ENCODE results near the gene CHM. TPM values are rescaled to one million over a fixed set of nuclear protein-coding genes. Genes with fewer than 3 reads are reported as not detected.

The CHM gene, protein sequence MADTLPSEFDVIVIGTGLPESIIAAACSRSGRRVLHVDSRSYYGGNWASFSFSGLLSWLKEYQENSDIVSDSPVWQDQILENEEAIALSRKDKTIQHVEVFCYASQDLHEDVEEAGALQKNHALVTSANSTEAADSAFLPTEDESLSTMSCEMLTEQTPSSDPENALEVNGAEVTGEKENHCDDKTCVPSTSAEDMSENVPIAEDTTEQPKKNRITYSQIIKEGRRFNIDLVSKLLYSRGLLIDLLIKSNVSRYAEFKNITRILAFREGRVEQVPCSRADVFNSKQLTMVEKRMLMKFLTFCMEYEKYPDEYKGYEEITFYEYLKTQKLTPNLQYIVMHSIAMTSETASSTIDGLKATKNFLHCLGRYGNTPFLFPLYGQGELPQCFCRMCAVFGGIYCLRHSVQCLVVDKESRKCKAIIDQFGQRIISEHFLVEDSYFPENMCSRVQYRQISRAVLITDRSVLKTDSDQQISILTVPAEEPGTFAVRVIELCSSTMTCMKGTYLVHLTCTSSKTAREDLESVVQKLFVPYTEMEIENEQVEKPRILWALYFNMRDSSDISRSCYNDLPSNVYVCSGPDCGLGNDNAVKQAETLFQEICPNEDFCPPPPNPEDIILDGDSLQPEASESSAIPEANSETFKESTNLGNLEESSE
- total RNA-seq, result 22.4 and 29.7 TPM in 2 replicates

DNA sequence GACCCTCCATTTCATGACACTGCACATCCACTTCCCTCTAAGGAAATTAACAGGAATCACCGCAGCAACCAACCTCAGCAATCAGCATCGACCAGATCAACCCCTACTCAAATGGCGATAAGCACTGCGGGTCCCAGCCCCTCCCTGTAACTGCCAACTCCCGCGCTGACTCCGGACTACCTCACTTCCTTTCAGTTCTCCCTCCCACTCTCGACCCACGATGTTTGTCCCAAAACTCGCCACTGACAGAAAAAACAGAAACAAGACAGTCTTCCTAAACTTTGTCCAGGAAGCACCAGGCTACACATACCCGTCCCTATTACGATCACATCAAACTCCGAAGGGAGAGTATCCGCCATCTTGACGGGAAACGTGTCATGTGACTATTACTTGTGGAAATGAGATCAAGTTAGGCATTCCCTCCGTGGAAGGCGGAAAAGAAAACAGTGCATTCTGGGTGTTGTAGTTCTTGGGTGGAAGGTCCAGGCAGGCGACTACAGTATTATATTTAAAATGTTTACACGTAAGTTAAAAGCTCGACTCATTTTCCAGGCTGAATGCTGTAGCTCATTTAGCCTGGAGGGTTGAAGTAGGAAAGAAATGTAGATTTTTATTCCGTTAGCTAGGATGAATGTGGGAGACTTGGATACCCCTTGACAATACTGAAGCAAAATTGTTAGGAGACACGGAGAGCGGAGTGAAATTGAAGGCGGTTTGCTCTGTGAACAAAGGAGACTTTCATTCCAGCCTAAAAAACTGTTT lies at the start of gene CHM:
Gene CHM (minus strand): TSS at position 385 of the 762 bp plus-strand sequence. CDS start 26 bp downstream, at position 359.

Small RNAs within 50 kb of the gene (small RNA-seq; reads per million reads assigned to genes)
- gene AL022401.1 (not detected), gene MIR361 (7,207 reads per million, percentile 100 among the genes with 10 or more reads in this experiment), gene NDUFA5P7 (not detected), gene RF00019 (not detected)

Other genes with a start within 250 kb of the CHM start
- gene DACH2, start 100.9 kb upstream of the CHM start, total RNA-seq, result not detected in 2 replicates

Measured in subcutaneous preadipocyte (primary cell).